H1 (cell line): ENCODE data around the gene ECT2L. TPM values are rescaled to one million over a fixed set of nuclear protein-coding genes. Genes with fewer than 3 reads are reported as not detected.

Source experiments
- CTCF ChIA-PET: fragments of 300-600 bp; sonication (Branson Sonifier 250); formaldehyde crosslinking; loops from one replicate; lab custom pipeline; 2021; ENCODE audit not compliant: partially characterized antibody; lab: Charles Lee
- POLR2A ChIA-PET: fragments of 300-600 bp; sonication (Branson Sonifier 250); formaldehyde crosslinking; loops from one replicate; lab custom pipeline; 2021; ENCODE audit warnings: inconsistent platforms; ENCODE audit not compliant: partially characterized antibody; lab: Charles Lee
- DNase-seq, 2 experiments: peaks; one replicate each; pipeline versions ENCODE4 v3.0.0 to v3.0.0-alpha.2; 2010 to 2022; ENCODE audit warnings: low spot score in 2 of 2, low read depth in 1 of 2, mixed read lengths in 1 of 2
- FAIRE-seq: peaks from 2 replicates; lab custom pipeline; 2011; peaks lifted over from hg19 to GRCh38; lab: Jason Lieb, UNC
- H2AFZ ChIP-seq: 2 replicates; pipeline ENCODE4 v1.8.1; 2012; ENCODE audit warnings: low read length, inconsistent platforms
- H2AK5ac ChIP-seq: 2 replicates; pipeline ENCODE4 v1.6.1; 2013; ENCODE audit warnings: low read depth, low read length
- H2BK120ac ChIP-seq: replicated peaks from 2 replicates; pipeline ENCODE3; 2013; ENCODE audit warnings: low read depth, low read length, inconsistent platforms
- H2BK12ac ChIP-seq: 2 replicates; pipeline ENCODE4 v1.6.1; 2013; ENCODE audit warnings: low read depth, low read length
- H2BK15ac ChIP-seq: 2 replicates; pipeline ENCODE4 v1.6.1; 2013; ENCODE audit warnings: low read length
- H2BK20ac ChIP-seq: 2 replicates; pipeline ENCODE4 v1.6.1; 2013; ENCODE audit warnings: low read length
- H2BK5ac ChIP-seq: 2 replicates; pipeline ENCODE4 v1.6.1; 2013; ENCODE audit warnings: low read depth, low read length
- H3K14ac ChIP-seq: 2 replicates; pipeline ENCODE4 v1.6.1; 2013; ENCODE audit warnings: inconsistent platforms; ENCODE audit not compliant: insufficient read length
- H3K18ac ChIP-seq: 2 replicates; pipeline ENCODE4 v1.6.1; 2013; ENCODE audit warnings: low read length; ENCODE audit errors: extremely low read depth
- H3K23ac ChIP-seq: 2 replicates; pipeline ENCODE4 v1.6.1; 2013; ENCODE audit warnings: inconsistent platforms; ENCODE audit not compliant: insufficient read length
- H3K23me2 ChIP-seq: 2 replicates; pipeline ENCODE4 v1.6.1; 2013; ENCODE audit warnings: low read depth, low read length
- H3K27ac ChIP-seq: 2 replicates; pipeline ENCODE4 v1.6.1; 2011; ENCODE audit warnings: low read depth, low read length, inconsistent platforms
- H3K27me3 ChIP-seq, 4 experiments: replicated peaks in 1 of 4; 1 replicate in 1 of 4; 2 replicates in 3 of 4; pipeline versions ENCODE4 v1.6.1 to v1.8.1; 2011 to 2013; ENCODE audit warnings: low read length in 3 of 4, mild to moderate bottlenecking in 3 of 4, inconsistent platforms in 2 of 4, mixed read lengths in 2 of 4, moderate library complexity in 1 of 4; ENCODE audit not compliant: control insufficient read depth in 3 of 4, insufficient read depth in 3 of 4; ENCODE audit errors: extremely low read depth in 1 of 4
- H3K36me3 ChIP-seq, 4 experiments: 2 replicates each; pipeline versions ENCODE4 v1.6.1 to v1.8.1; 2011 to 2013; ENCODE audit warnings: mild to moderate bottlenecking in 4 of 4, low read length in 3 of 4, moderate library complexity in 2 of 4, control low read depth in 1 of 4, inconsistent platforms in 1 of 4; ENCODE audit not compliant: insufficient read depth in 4 of 4, control insufficient read depth in 2 of 4
- H3K4ac ChIP-seq: replicated peaks from 2 replicates; pipeline ENCODE3; 2013; ENCODE audit warnings: low read length, low read depth, mixed read lengths, inconsistent platforms; ENCODE audit not compliant: insufficient read length
- H3K4me1 ChIP-seq, 4 experiments: replicated peaks in 1 of 4; 1 replicate in 1 of 4; 2 replicates in 3 of 4; pipeline versions ENCODE4 v1.6.1 to v1.8.1; 2011 to 2013; ENCODE audit warnings: low read length in 3 of 4, inconsistent platforms in 2 of 4, mixed read lengths in 1 of 4; ENCODE audit not compliant: insufficient read depth in 4 of 4, control insufficient read depth in 3 of 4
- H3K4me2 ChIP-seq, 2 experiments: 2 replicates each; pipeline versions ENCODE4 v1.6.1 to v1.8.1; 2011 to 2013; ENCODE audit warnings: low read depth in 2 of 2, low read length in 2 of 2, control low read depth in 1 of 2, inconsistent platforms in 1 of 2, mild to moderate bottlenecking in 1 of 2; ENCODE audit not compliant: insufficient read depth in 1 of 2
- H3K4me3 ChIP-seq, 4 experiments: fragments of 200-600, 300-600 bp in 1 of 4; sonication (generic), shearing (Covaris generic), sonication (Bioruptor Twin) in 1 of 4; 2 replicates each; pipeline versions ENCODE4 v1.5.1 to v1.8.1; 2011 to 2016; ENCODE audit warnings: low read length in 4 of 4, low read depth in 3 of 4, control low read depth in 2 of 4, inconsistent platforms in 2 of 4, mild to moderate bottlenecking in 2 of 4, mixed read lengths in 1 of 4, moderate library complexity in 1 of 4; ENCODE audit not compliant: insufficient read depth in 2 of 4; ENCODE audit errors: extremely low read depth in 1 of 4
- H3K56ac ChIP-seq: replicated peaks from 2 replicates; pipeline ENCODE3; 2013; ENCODE audit warnings: low read depth, mild to moderate bottlenecking, mixed read lengths, low read length, inconsistent platforms; ENCODE audit not compliant: insufficient read length
- H3K79me1 ChIP-seq: 2 replicates; pipeline ENCODE4 v1.6.1; 2013; ENCODE audit warnings: low read depth, low read length, control low read depth
- H3K79me2 ChIP-seq, 2 experiments: 2 replicates each; pipeline versions ENCODE4 v1.6.1 to v1.8.1; 2012 to 2013; ENCODE audit warnings: low read length in 2 of 2, mild to moderate bottlenecking in 2 of 2, inconsistent platforms in 1 of 2; ENCODE audit not compliant: insufficient read depth in 2 of 2, control insufficient read depth in 1 of 2
- H3K9ac ChIP-seq, 4 experiments: replicated peaks in 1 of 4; 1 replicate in 1 of 4; 2 replicates in 3 of 4; pipeline versions ENCODE4 v1.6.1 to v1.8.1; 2011 to 2013; ENCODE audit warnings: low read depth in 3 of 4, low read length in 3 of 4, control low read depth in 2 of 4, mild to moderate bottlenecking in 2 of 4, moderate library complexity in 2 of 4, inconsistent platforms in 1 of 4; ENCODE audit errors: extremely low read depth in 1 of 4
- H3K9me3 ChIP-seq, 2 experiments: 2 replicates each; pipeline versions ENCODE4 v1.6.1 to v1.8.1; 2012 to 2013; ENCODE audit warnings: mild to moderate bottlenecking in 2 of 2, moderate library complexity in 2 of 2, control low read depth in 1 of 2, inconsistent platforms in 1 of 2, low read depth in 1 of 2, low read length in 1 of 2, mixed read lengths in 1 of 2; ENCODE audit not compliant: insufficient read depth in 2 of 2
- H4K20me1 ChIP-seq, 2 experiments: replicated peaks in 1 of 2; 2 replicates each; pipeline versions ENCODE3 to v1.8.1; 2011 to 2013; ENCODE audit warnings: inconsistent platforms in 2 of 2, low read length in 2 of 2, mild to moderate bottlenecking in 1 of 2; ENCODE audit not compliant: insufficient read depth in 2 of 2, control insufficient read depth in 1 of 2
- H4K5ac ChIP-seq: 2 replicates; pipeline ENCODE4 v1.6.1; 2013; ENCODE audit warnings: low read length, low read depth, mixed read lengths, inconsistent platforms; ENCODE audit not compliant: insufficient read length
- H4K8ac ChIP-seq: 2 replicates; pipeline ENCODE4 v1.8.0; 2013; ENCODE audit warnings: mild to moderate bottlenecking, moderate library complexity, low read length, inconsistent platforms; ENCODE audit not compliant: insufficient read depth; ENCODE audit errors: extremely low read depth
- H4K91ac ChIP-seq: replicated peaks from 2 replicates; pipeline ENCODE3; 2013; ENCODE audit warnings: low read length, mixed read lengths, inconsistent platforms; ENCODE audit not compliant: insufficient read length
- EZH2 ChIP-seq: fragments of 200-600 bp; sonication (generic); IDR thresholded peaks from 2 replicates; pipeline ENCODE4 v1.7.1; 2012; ENCODE audit warnings: low read depth, mild to moderate bottlenecking, moderate library complexity, low read length, inconsistent platforms; ENCODE audit not compliant: severe bottlenecking
- TAF1 ChIP-seq: IDR thresholded peaks from 2 replicates; pipeline ENCODE4 v1.6.1; 2011; ENCODE audit warnings: mild to moderate bottlenecking, low read depth, low read length
- USF2 ChIP-seq: IDR thresholded peaks from 2 replicates; pipeline ENCODE4 v1.6.1; 2011; ENCODE audit warnings: low read length, improper control_type of control experiment
- YY1 ChIP-seq: IDR thresholded peaks from 2 replicates; pipeline ENCODE4 v1.6.1; 2011; ENCODE audit warnings: low read depth, mild to moderate bottlenecking, low read length
- WGBS, 2 experiments: shearing (Covaris generic) in 1 of 2; methylation state at CpG; one replicate each; pipeline versions ENCODE4 v1.1.6 to v1.1.7; 2013 to 2015; ENCODE audit warnings: low lambda C conversion rate in 2 of 2, mixed read lengths in 2 of 2, inconsistent platforms in 1 of 2, low coverage in 1 of 2, missing lambda C conversion rate in 1 of 2; ENCODE audit not compliant: insufficient replicate concordance in 2 of 2, insufficient coverage in 1 of 2, insufficient read length in 1 of 2; ENCODE audit errors: extremely low coverage in 1 of 2, missing lambda C conversion rate in 1 of 2; 5-methylcytosine and 5-hydroxymethylcytosine counted together
- polyA plus RNA-seq, 7 experiments: library from polyadenylated mRNA; depleted of rRNA in 3 of 7; stranded (reverse) in 5 of 7; unstranded in 2 of 7; fragments of >200 nt in 5 of 7; fragments of 200-250 nt in 2 of 7; gene quantifications; 1 replicate in 5 of 7; 2 replicates in 1 of 7; 4 replicates in 1 of 7; pipeline versions ENCODE4 v1.2.1 to v1.2.3, GENCODE V29; 2011 to 2013; ENCODE audit warnings: missing spikeins in 2 of 7, mixed read lengths in 2 of 7
- total RNA-seq: library from RNA; stranded (reverse); fragmentation: NEBNext Ultra II Directional; extraction: Animal tissue kit (Norgen Biotek cat#: 25700); gene quantifications from 2 replicates; pipeline ENCODE4 v1.2.1, GENCODE V29; 2021

The ECT2L gene
- total and polyA plus RNA-seq, 2 of the 8 experiments (the other 6 are each of a cell fraction or from before 2014, with no cell fraction given): not detected

GRCh38 chr6:138914701-138915100 is 118.8 kb downstream of the ECT2L start:
- Histone ChIP-seq H3K4me3 (no peak overlapping the region), H3K9ac (no peak overlapping the region), H3K23ac (no peak overlapping the region), H2BK5ac (no peak overlapping the region), H3K23me2 (no peaks in the 10 kb centered on the region), H3K9me3 (no peaks in the 10 kb centered on the region), H3K4ac (no peak overlapping the region), H2AFZ (no peak overlapping the region), H3K36me3 (peaks cover 5 to 75% (median 31%) of the 10 kb centered on the region in 4 experiments), H3K4me1 (no peaks in the 10 kb centered on the region), H2BK15ac (no peak overlapping the region), H3K14ac (no peak overlapping the region), H4K8ac (no peak overlapping the region), H3K56ac (no peak overlapping the region), H3K4me2 (no peak overlapping the region), H3K27ac (no peak overlapping the region), H2BK20ac (no peak overlapping the region), H3K79me2 (no peaks in the 10 kb centered on the region), H3K27me3 (no peaks in the 10 kb centered on the region), H2BK120ac (no peak overlapping the region), H4K5ac (no peak overlapping the region), H2AK5ac (no peak overlapping the region), H2BK12ac (no peak overlapping the region), H4K91ac (no peak overlapping the region), H4K20me1 (peaks cover 0 to 6% of the 10 kb centered on the region in 2 experiments), H3K18ac (no peak overlapping the region), H3K79me1 (no peaks in the 10 kb centered on the region)
- CTCF ChIA-PET: no interaction called here
- POLR2A ChIA-PET: no interaction called here
- TF ChIP-seq TAF1: no peak
- TF ChIP-seq YY1: no peak
- no peak for TF ChIP-seq EZH2
- TF ChIP-seq USF2: no peak
- no peak for DNase-seq
- no peak for FAIRE-seq
- WGBS, 2 experiments: 79% methylated on average over 1 of the region's 1 CpG; no CpG with 5 or more reads in 1 of the 2 experiments
